K562 (cell line): ENCODE results near the gene NRN1L. TPM values are rescaled to one million over a fixed set of nuclear protein-coding genes. Genes with fewer than 3 reads are reported as not detected.

ENCODE experiments used
- ATAC-seq: fragments of 200-7000 bp; cut with Tn5 transposase; 3 replicates; pipeline ENCODE4 v1.9.1; 2020; ENCODE audit warnings: moderate library complexity
- BruUV-seq: library from RNA; stranded (reverse); fragments of 400-500 nt; replicated peaks from 2 replicates; lab custom pipeline; 2021; lab: Mats Ljungman, UMichigan
- CTCF ChIA-PET: fragments of 300-600 bp; formaldehyde crosslinking; extraction: SDS; loops from one replicate; lab custom pipeline; 2021; ENCODE audit warnings: low intra/inter-chr PET ratio; lab: Yijun Ruan, JAX
- POLR2A ChIA-PET: fragments of 300-600, 350-650 bp; sonication (Branson Sonifier 250); formaldehyde crosslinking; extraction: SDS; loops from one replicate; lab custom pipeline; 2021; ENCODE audit warnings: antibody characterized with exemption, inconsistent platforms; lab: Yijun Ruan, JAX
- DNase-seq, 4 experiments: peaks; one replicate each; pipeline versions ENCODE4 v3.0.0 to v3.0.0-alpha.2; 2011 to 2018; ENCODE audit warnings: low spot score in 3 of 4, mixed read lengths in 3 of 4; ENCODE audit errors: extremely low read depth in 1 of 4
- FAIRE-seq: peaks from 2 replicates; lab custom pipeline; 2011; peaks lifted over from hg19 to GRCh38; lab: Jason Lieb, UNC
- H2AFZ ChIP-seq: 2 replicates; pipeline ENCODE4 v1.6.0; 2011; ENCODE audit warnings: low read depth, low read length, control low read depth, inconsistent platforms
- H3K27ac ChIP-seq: fragments of 200-600 bp; 3 replicates; pipeline ENCODE4 v1.8.0; 2011; ENCODE audit warnings: low read depth, mild to moderate bottlenecking, control low read depth, inconsistent platforms, low read length, moderate library complexity, mixed read lengths; ENCODE audit errors: extremely low read depth
- H3K27me3 ChIP-seq, 2 experiments: fragments of 300-600 bp in 1 of 2; 2 replicates in 1 of 2; 3 replicates in 1 of 2; pipeline versions ENCODE4 v1.6.0 to v1.8.0; 2011; ENCODE audit warnings: inconsistent platforms in 2 of 2, low read length in 2 of 2, mild to moderate bottlenecking in 1 of 2, mixed read lengths in 1 of 2, moderate library complexity in 1 of 2; ENCODE audit not compliant: control insufficient read depth in 2 of 2, insufficient read depth in 2 of 2
- H3K36me3 ChIP-seq: fragments of 300-600 bp; 3 replicates; pipeline ENCODE4 v1.8.0; 2011; ENCODE audit warnings: mild to moderate bottlenecking, low read length, inconsistent platforms; ENCODE audit not compliant: control insufficient read depth, insufficient read depth
- H3K4me1 ChIP-seq, 2 experiments: fragments of 200-600 bp in 1 of 2; replicated peaks in 1 of 2; 2 replicates in 1 of 2; 3 replicates in 1 of 2; pipeline versions ENCODE4 v1.5.1 to v1.8.0; 2011; ENCODE audit warnings: inconsistent platforms in 2 of 2, low read length in 2 of 2, mild to moderate bottlenecking in 1 of 2, mixed read lengths in 1 of 2, moderate library complexity in 1 of 2; ENCODE audit not compliant: control insufficient read depth in 2 of 2, insufficient read depth in 2 of 2
- H3K4me2 ChIP-seq: 2 replicates; pipeline ENCODE4 v1.6.1; 2011; ENCODE audit warnings: low read length, control low read depth, inconsistent platforms, mixed read lengths; ENCODE audit not compliant: insufficient read depth
- H3K4me3 ChIP-seq: fragments of 200-600 bp; sonication (generic), shearing (Covaris generic); 2 replicates; pipeline ENCODE4 v1.5.1; 2016; ENCODE audit warnings: control low read depth, inconsistent platforms
- H3K79me2 ChIP-seq: fragments of 200-600 bp; 3 replicates; pipeline ENCODE4 v1.8.0; 2011; ENCODE audit warnings: low read length, inconsistent platforms; ENCODE audit not compliant: control insufficient read depth, insufficient read depth
- H3K9ac ChIP-seq, 2 experiments: 2 replicates each; pipeline versions ENCODE4 v1.6.0 to v1.6.1; 2011; ENCODE audit warnings: low read depth in 2 of 2, low read length in 2 of 2, control low read depth in 1 of 2, inconsistent platforms in 1 of 2, mild to moderate bottlenecking in 1 of 2, mixed read lengths in 1 of 2; ENCODE audit not compliant: insufficient read depth in 1 of 2
- H3K9me1 ChIP-seq: one replicate; pipeline ENCODE4 v1.6.0; 2011; ENCODE audit warnings: inconsistent platforms, mild to moderate bottlenecking, low read length, moderate library complexity; ENCODE audit not compliant: control insufficient read depth, insufficient read depth
- H3K9me3 ChIP-seq: replicated peaks from 2 replicates; pipeline ENCODE4 v1.5.1; 2011; ENCODE audit warnings: low read depth, low read length, inconsistent platforms; ENCODE audit not compliant: control insufficient read depth, insufficient read depth
- H4K20me1 ChIP-seq: replicated peaks from 2 replicates; pipeline ENCODE4 v1.6.1; 2011; ENCODE audit warnings: low read length, inconsistent platforms, mixed read lengths; ENCODE audit not compliant: control insufficient read depth, insufficient read depth
- EP400 ChIP-seq: fragments of 450-650 bp; IDR thresholded peaks from 2 replicates; pipeline ENCODE4 v1.6.1; 2017; ENCODE audit warnings: antibody characterized with exemption, mild to moderate bottlenecking, moderate library complexity
- ILK ChIP-seq: fragments of 450-650 bp; IDR thresholded peaks from 2 replicates; pipeline ENCODE4 v1.6.1; 2016; ENCODE audit warnings: missing genetic modification characterization, low read depth, mild to moderate bottlenecking, missing compliant biosample characterization, moderate library complexity, borderline replicate concordance
- MAZ ChIP-seq, 2 experiments: fragments of 450-650 bp in 1 of 2; sonication (generic) in 1 of 2; formaldehyde crosslinking; IDR thresholded peaks in 1 of 2; conservative IDR thresholded peaks in 1 of 2; 2 replicates each; pipeline versions ENCODE4 v1.4.0 to v1.5.0; 2020; ENCODE audit warnings: mild to moderate bottlenecking in 1 of 2, missing genetic modification reagents in 1 of 2
- MYC ChIP-seq, 2 experiments: fragments of 250-450 bp in 1 of 2; sonication (Bioruptor Pico) in 1 of 2; IDR thresholded peaks; 2 replicates each; pipeline versions ENCODE4 v1.5.1 to v1.6.1; 2012 to 2021; ENCODE audit warnings: low read depth in 2 of 2, borderline replicate concordance in 1 of 2, improper control_type of control experiment in 1 of 2, low read length in 1 of 2, mild to moderate bottlenecking in 1 of 2, moderate library complexity in 1 of 2
- POLR2A ChIP-seq: fragments of 450-650 bp; conservative IDR thresholded peaks from 2 replicates; pipeline ENCODE4 v1.6.1; 2016
- RAD51 ChIP-seq: fragments of 450-650 bp; IDR thresholded peaks from 2 replicates; pipeline ENCODE4 v1.7.1; 2016; ENCODE audit warnings: low read depth, mild to moderate bottlenecking, borderline replicate concordance
- SPI1 ChIP-seq: IDR thresholded peaks from 2 replicates; pipeline ENCODE4 v1.6.1; 2011; ENCODE audit warnings: low read depth, low read length, control low read depth, borderline replicate concordance
- WGBS: fragments of 100-300 bp; shearing (Covaris generic); methylation state at CpG from one replicate; pipeline ENCODE4 v1.1.6; 2016; ENCODE audit warnings: low coverage, mixed read lengths; ENCODE audit not compliant: insufficient coverage; ENCODE audit errors: missing lambda C conversion rate; 5-methylcytosine and 5-hydroxymethylcytosine counted together
- in situ Hi-C: fragments of 300-500 bp; cut with MboI; formaldehyde crosslinking; loops from 4 replicates; pipeline ENCODE4 v1.15.0; 2018; ENCODE audit warnings: inconsistent platforms, mixed read lengths
- intact Hi-C: fragments of 100-400 bp; cut with micrococcal nuclease; formaldehyde crosslinking; loops from 2 replicates; pipeline ENCODE4 v1.14.2; 2022
- polyA plus RNA-seq, 8 experiments: library from polyadenylated mRNA; depleted of rRNA in 4 of 8; stranded (reverse) in 5 of 8; unstranded in 3 of 8; fragments of >200 nt; fragmentation: Nextera tagmentation in 2 of 8; fragmentation: Illumina TruSeq in 1 of 8; extraction: Ambion mirVana in 2 of 8; extraction: Trizol in 1 of 8; gene quantifications; 2 replicates each; pipeline versions ENCODE4 v1.2.1 to v1.2.3, GENCODE V29; 2011 to 2014; ENCODE audit warnings: inconsistent platforms in 1 of 8, missing spikeins in 1 of 8
- total RNA-seq, 7 experiments: library from RNA; depleted of rRNA in 6 of 7; stranded (reverse); fragments of >200 nt in 6 of 7; fragmentation: Illumina TruSeq in 2 of 7; extraction: Trizol in 2 of 7; gene quantifications; 2 replicates each; pipeline versions ENCODE4 v1.2.1 to v1.2.3, GENCODE V29; 2011 to 2021; ENCODE audit warnings: low replicate concordance in 1 of 7
- TF ChIP-seq, protein P1 (sequence below), 3 experiments: IDR thresholded peaks in 2 of 3; conservative IDR thresholded peaks in 1 of 3; 2 replicates each; pipeline ENCODE4 v1.5.1; 2011 to 2012; ENCODE audit warnings: low read length in 3 of 3, mild to moderate bottlenecking in 3 of 3, control low read depth in 2 of 3, improper control_type of control experiment in 1 of 3, inconsistent platforms in 1 of 3, low read depth in 1 of 3, mixed read lengths in 1 of 3, moderate library complexity in 1 of 3; ENCODE audit not compliant: insufficient read depth in 2 of 3
- TF ChIP-seq, protein P2 (sequence below): fragments of 450-650 bp; formaldehyde crosslinking; IDR thresholded peaks from 2 replicates; pipeline ENCODE4 v1.4.0; 2020; ENCODE audit warnings: mild to moderate bottlenecking, moderate library complexity
- TF ChIP-seq, protein P3 (sequence below): sonication (generic); formaldehyde crosslinking; IDR thresholded peaks from 2 replicates; pipeline ENCODE4 v1.8.0; 2023; ENCODE audit warnings: mild to moderate bottlenecking, missing genetic modification reagents
- TF ChIP-seq, protein P4 (sequence below): fragments of 250-450 bp; sonication (Bioruptor Pico); IDR thresholded peaks from 2 replicates; pipeline ENCODE4 v1.8.0; 2022; ENCODE audit warnings: moderate library complexity, mild to moderate bottlenecking, inconsistent platforms
- TF ChIP-seq, protein P5 (sequence below): fragments of 450-650 bp; formaldehyde crosslinking; conservative IDR thresholded peaks from 2 replicates; pipeline ENCODE4 v1.4.0; 2022; ENCODE audit warnings: mild to moderate bottlenecking, missing genetic modification characterization

NRN1L gene
- total and polyA plus RNA-seq, 9 of the 15 experiments (the other 6 are each of a cell fraction or from before 2014, with no cell fraction given): 0.22 to 0.86 (median 0.61) TPM; not detected in 5

DNA sequence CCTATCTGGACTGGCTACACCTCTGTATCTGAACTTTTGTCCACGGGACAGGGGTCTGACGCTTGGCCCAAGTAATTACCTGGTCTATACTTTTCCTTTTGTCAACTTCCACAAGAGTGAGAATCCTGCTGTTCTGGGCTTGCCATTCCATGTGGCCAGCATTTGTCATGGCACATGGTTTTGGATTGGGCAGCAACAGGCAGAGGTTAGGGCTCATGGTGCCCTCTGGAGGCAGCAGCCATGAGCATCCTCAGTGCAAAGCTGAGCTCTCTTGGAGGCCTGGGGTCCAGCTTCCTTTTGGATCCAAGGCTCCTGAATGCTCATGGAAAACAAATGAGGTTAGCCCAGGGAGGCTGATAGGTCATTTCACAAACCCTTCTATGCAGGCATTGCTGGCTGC, 19.4 kb upstream of the NRN1L start (continued):
- TF ChIP-seq, protein P1, sequence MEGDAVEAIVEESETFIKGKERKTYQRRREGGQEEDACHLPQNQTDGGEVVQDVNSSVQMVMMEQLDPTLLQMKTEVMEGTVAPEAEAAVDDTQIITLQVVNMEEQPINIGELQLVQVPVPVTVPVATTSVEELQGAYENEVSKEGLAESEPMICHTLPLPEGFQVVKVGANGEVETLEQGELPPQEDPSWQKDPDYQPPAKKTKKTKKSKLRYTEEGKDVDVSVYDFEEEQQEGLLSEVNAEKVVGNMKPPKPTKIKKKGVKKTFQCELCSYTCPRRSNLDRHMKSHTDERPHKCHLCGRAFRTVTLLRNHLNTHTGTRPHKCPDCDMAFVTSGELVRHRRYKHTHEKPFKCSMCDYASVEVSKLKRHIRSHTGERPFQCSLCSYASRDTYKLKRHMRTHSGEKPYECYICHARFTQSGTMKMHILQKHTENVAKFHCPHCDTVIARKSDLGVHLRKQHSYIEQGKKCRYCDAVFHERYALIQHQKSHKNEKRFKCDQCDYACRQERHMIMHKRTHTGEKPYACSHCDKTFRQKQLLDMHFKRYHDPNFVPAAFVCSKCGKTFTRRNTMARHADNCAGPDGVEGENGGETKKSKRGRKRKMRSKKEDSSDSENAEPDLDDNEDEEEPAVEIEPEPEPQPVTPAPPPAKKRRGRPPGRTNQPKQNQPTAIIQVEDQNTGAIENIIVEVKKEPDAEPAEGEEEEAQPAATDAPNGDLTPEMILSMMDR (IDR thresholded peaks at IDR 0.05 in 2 of 3, conservative IDR thresholded peaks at IDR 0.05 in 1 of 3; ENCODE audit: insufficient read depth in 2 of 3, low read depth in 1 of 3, low read length in 3 of 3): peak; percentile 54 to 67 (median 66)
- TF ChIP-seq EP400 (peak; percentile 24; the same call in 1 of the 2 replicates), POLR2A (no peak), MYC (IDR thresholded peaks at IDR 0.05; ENCODE audit: low read depth, low read length) (peak; percentile 56; the same call in 1 of the 2 replicates), MYC (CRISPR knock-in tag; IDR thresholded peaks at IDR 0.05; ENCODE audit: borderline replicate concordance, low read depth) (no peak)
- TF ChIP-seq, protein P2, sequence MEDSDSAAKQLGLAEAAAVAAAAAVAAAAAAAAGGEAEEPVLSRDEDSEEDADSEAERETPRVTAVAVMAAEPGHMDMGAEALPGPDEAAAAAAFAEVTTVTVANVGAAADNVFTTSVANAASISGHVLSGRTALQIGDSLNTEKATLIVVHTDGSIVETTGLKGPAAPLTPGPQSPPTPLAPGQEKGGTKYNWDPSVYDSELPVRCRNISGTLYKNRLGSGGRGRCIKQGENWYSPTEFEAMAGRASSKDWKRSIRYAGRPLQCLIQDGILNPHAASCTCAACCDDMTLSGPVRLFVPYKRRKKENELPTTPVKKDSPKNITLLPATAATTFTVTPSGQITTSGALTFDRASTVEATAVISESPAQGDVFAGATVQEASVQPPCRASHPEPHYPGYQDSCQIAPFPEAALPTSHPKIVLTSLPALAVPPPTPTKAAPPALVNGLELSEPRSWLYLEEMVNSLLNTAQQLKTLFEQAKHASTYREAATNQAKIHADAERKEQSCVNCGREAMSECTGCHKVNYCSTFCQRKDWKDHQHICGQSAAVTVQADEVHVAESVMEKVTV (CRISPR knock-in tag): peak; percentile 29; the same call in 1 of the 2 replicates

DNA sequence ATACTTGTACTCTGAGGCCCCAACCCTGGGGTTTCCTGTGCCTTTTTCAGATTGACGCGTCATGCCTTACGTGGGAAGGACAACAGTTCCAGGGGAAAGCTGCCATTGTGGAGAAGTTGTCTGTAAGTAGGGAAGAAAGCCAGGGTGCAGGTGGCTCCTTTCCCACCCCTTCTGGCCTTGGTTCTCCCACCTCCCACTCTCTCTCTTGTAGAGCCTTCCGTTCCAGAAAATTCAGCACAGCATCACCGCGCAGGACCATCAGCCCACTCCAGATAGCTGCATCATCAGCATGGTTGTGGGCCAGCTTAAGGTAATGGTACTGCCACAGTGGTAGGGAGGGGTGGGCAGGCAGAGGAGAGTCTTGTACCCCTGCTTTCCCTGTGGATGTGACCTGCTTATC, 16.4 kb upstream of the NRN1L start:
- Histone ChIP-seq H3K9me1 (no peaks in the 10 kb centered on the region), H3K4me2 (no peak overlapping the region), H4K20me1 (no peaks in the 10 kb centered on the region; the same call in 1 of the 2 replicates), H3K9me3 (no peaks in the 10 kb centered on the region), H3K9ac (no peak overlapping the region), H2AFZ (no peak overlapping the region), H3K79me2 (peaks cover 22% of the 10 kb centered on the region), H3K27ac (no peak overlapping the region), H3K4me1 (peaks cover 7 to 9% of the 10 kb centered on the region in 2 experiments; a peak in 4 of 5 replicates), H3K36me3 (peaks cover 78% of the 10 kb centered on the region; the same call in 2 of the 3 replicates), H3K27me3 (no peaks in the 10 kb centered on the region), H3K4me3 (no peak overlapping the region)
- CTCF ChIA-PET: no interaction called here
- FAIRE-seq (no peak), ATAC-seq (no peak), DNase-seq (no peak)
- intact Hi-C loops (no loop called here), in situ Hi-C loops (no loop called here)
- BruUV-seq: no TSS peak
- 97% methylated on average over 6 of the region's 6 CpGs for WGBS
- POLR2A ChIA-PET: interaction anchor here (0.9 kb wide), 1 partner anchor 22 kb away, joined by 3 read pairs; no protein-coding TSS in a partner anchor
- TF ChIP-seq SPI1 (no peak), MAZ (CRISPR knock-in tag; conservative IDR thresholded peaks at IDR 0.05 in 1 of 2, IDR thresholded peaks at IDR 0.05 in 1 of 2) (no peak), ILK (no peak), RAD51 (no peak)
- TF ChIP-seq, protein P3, sequence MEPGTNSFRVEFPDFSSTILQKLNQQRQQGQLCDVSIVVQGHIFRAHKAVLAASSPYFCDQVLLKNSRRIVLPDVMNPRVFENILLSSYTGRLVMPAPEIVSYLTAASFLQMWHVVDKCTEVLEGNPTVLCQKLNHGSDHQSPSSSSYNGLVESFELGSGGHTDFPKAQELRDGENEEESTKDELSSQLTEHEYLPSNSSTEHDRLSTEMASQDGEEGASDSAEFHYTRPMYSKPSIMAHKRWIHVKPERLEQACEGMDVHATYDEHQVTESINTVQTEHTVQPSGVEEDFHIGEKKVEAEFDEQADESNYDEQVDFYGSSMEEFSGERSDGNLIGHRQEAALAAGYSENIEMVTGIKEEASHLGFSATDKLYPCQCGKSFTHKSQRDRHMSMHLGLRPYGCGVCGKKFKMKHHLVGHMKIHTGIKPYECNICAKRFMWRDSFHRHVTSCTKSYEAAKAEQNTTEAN (CRISPR knock-in tag): no peak
- TF ChIP-seq, protein P4, sequence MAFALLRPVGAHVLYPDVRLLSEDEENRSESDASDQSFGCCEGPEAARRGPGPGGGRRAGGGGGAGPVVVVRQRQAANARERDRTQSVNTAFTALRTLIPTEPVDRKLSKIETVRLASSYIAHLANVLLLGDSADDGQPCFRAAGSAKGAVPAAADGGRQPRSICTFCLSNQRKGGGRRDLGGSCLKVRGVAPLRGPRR (CRISPR knock-in tag): no peak
- TF ChIP-seq, protein P5, sequence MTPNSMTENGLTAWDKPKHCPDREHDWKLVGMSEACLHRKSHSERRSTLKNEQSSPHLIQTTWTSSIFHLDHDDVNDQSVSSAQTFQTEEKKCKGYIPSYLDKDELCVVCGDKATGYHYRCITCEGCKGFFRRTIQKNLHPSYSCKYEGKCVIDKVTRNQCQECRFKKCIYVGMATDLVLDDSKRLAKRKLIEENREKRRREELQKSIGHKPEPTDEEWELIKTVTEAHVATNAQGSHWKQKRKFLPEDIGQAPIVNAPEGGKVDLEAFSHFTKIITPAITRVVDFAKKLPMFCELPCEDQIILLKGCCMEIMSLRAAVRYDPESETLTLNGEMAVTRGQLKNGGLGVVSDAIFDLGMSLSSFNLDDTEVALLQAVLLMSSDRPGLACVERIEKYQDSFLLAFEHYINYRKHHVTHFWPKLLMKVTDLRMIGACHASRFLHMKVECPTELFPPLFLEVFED (CRISPR knock-in tag): no peak
